HG03103 (cell line): Measurements from ENCODE around the gene DNAJC1.

Experiments used
- ATAC-seq: cut with Tn5 transposase; IDR thresholded peaks from one replicate; pipeline ENCODE4 v1.9.1; 2021; ENCODE audit warnings: low read depth; ENCODE audit not compliant: unreplicated experiment

The DNAJC1 gene

DNA sequence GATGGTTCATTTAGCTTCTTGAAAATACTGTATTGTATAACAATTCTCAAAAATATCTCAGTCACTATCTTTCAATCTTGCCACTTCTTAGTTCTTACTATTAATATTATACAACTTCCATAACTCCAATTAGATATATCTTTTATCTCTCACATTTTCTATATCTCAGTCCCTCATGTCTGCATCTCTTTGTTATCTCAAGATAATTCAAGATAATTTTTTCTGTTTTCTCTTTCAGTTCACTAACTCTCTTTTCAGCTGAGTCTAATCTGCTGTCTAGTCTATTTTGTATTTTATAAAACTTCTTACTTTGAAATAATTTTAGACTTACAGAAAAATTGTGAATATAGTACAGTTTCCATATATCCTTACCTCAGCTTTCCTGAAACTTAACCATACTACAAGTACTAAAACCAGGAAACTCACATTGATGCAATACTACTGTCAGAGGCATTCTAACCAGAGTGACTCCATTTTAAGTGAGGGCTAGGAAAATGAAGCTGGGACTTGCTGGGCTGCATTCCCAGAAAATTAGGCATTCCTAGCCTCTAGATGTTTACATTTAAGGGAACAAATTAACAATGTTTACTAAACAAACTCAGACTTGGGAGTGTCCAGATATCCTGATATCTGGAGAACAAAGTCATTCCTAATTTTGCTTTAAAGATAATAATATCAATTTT is 38.4 kb downstream of the DNAJC1 start:
- no peak for ATAC-seq

DNA sequence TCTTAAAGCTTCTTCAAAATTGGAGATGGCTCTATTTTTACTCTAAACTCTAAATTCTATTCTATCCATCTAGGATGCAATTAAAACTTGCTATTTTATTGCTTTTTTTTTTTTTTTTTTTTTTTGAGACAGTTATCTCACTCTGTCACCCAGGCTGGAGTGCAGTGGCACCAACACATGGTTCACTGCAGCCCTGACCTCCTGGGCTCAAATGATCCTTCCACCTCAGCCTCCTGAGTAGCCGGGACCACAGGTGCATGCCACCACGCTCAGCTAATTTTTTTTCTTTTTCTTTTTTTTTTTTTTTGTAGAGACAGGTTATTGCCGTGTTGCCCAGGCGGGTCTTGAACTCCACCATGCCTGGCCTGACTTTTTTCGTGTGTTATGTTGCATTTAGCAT is 41.2 kb downstream of the DNAJC1 start:
- ATAC-seq = no peak

DNA sequence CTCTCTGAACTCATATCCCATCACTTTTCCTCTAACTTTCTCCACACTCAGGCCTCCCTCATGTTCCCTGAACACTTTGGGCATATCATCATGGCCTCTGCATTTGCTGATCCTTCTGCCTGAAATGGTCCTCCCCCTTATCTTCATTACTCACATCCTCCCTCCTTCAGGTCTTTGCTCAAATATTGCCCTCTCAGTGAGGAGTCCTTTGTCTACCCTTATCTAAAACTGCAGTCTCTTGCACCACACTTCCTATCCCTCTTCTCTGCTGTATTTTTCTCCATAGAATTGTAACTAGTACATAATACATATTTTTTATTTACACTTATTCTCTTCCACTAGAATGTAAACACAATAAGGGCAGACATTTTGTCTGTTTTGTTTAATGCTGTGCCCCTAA is 41.7 kb downstream of the DNAJC1 start:
- ATAC-seq = no peak

DNA sequence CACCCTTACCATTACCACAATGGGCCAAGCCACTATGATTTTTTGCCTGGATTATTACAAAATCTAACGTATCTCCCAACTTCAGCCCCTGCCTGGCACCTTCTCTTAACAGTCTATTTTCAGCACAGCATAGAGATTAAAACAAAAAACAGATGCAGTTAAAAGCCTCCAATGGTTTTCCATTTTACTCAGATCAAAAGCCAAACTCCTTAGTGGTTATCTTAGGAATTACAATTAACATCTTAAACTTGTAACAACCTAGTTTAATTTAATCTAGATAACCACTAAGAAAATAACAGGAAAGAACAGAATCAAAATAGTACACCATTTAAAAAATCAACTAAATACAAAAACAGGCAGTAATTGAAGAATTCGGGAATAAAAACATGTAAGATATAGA is 43.5 kb downstream of the DNAJC1 start:
- ATAC-seq = no peak

DNA sequence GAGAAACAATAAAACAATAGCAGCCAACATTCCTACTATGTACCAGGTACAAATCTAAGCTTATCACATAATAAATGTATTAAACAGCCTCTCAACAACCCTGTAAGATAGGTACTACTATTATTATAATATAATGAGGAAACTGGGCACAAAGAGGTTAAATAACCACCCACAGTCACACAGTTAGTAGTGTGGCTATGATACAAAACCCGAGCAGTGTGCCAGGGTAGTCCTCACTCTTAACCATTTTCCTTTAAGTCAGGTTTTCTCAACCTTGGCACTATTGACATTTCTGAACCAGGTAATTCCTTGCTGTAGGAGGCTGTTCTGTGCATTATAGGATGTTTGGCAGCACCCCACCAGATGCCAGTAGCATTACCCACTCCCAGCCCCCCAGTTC is 48.8 kb downstream of the DNAJC1 start:
- ATAC-seq = no peak

DNA sequence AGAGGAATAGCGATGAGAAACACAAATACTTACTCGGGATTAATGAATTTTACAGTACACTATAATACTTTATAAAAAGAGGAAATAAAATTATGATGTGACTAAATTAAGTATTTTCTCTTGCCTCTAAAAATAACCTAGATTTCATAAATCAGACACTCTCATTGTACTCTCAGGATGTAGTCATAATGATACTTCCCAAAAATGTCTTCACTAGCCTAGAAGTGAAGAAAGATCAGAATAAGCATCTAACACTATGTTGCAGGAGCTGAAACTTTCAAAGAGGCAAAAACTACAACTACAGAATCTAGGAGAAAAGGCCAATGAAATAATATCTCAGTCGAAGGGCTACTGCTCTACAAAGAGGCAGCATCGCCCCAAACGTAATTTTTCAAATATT is 49.4 kb downstream of the DNAJC1 start:
- ATAC-seq = peak; percentile 75

DNA sequence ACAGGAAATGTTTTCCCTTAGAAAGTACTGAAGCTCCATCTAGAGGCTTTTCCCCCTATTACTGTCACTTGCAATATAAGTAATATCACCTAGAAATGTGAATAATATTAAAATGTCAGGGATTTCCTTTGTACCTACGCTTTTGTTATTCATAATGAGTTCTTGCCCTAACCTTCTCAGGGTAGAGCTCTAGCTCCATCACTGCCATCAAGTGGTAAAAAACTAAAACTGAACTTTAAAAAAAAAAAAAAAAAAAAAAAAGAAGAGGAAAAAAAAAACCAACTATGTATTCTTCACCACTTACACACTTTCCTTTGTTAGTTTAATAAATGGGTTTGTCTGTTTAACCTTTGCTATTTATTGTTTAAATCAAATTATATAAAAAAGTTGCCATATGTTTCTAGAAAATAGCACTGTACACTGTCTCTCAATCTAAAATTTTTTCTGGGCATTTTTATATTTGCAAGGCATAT is 49.9 kb downstream of the DNAJC1 start:
- no peak for ATAC-seq

DNA sequence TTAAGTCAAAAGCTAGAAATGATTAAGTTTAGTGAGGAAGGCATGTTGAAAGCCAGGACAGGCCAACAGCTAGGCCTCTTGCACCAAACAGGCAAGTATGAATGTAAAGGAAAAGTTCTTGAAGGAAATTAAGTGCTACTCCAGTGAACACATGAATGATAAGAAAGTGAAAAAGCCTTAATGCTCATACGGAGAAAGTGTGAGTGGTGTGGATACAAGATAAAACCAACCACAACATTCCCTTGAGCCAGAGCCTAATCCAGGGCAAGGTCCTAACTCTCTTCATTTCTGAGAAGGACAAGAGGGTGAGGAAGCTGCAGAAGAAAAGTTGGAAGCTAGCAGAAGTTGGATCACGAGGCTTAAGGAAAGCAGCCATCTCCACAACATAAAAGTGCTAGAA is 53.0 kb downstream of the DNAJC1 start:
- ATAC-seq = no peak

DNA sequence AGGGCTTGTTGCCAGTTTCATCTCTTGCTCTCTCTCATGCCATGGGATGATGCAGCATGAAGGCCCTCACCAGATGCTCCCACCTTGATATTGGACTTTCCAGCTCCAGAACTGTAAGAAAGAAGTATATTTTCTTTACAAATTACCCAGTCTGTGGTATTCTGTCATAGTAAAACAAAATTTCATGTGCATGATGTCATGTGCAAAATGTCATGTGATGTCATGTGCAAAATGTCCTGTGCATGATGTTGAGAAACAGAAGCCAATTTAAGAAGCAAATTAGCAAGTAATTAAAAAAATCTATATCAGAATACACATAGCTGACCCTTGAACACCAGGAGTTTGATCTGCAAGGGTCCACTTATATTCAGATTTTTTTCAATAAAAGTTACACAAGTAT is 56.6 kb downstream of the DNAJC1 start:
- no peak for ATAC-seq

DNA sequence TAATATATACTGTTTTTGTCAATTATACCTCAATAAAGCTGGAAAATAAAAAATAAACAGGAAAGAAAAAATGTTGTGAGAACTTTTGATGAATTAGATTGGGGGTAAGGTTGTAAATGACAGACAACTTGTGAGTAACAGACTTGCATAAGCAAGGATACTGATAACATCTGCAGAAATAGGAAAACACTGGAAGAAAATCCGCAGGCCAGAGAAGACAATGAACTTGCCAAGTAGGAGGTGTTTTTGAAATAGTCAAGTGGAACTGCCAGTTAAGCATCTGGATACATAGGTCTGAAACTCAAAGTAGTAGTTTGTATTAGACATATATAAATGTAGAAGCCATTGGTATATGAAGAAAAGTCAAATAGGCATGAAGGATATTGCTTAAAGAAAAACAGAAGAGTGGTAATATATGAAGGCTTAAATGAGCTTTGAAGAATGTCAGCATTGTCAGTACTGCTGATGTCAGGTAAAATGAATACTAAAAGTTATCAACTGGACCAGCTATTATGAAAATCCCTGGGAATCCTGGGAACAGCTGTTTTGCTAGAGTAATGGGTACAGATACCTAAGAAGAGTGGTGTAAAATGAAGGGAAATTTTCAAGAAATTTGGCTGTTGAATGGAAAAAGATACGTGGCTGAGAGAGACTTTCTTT is 58.7 kb downstream of the DNAJC1 start:
- no peak for ATAC-seq

DNA sequence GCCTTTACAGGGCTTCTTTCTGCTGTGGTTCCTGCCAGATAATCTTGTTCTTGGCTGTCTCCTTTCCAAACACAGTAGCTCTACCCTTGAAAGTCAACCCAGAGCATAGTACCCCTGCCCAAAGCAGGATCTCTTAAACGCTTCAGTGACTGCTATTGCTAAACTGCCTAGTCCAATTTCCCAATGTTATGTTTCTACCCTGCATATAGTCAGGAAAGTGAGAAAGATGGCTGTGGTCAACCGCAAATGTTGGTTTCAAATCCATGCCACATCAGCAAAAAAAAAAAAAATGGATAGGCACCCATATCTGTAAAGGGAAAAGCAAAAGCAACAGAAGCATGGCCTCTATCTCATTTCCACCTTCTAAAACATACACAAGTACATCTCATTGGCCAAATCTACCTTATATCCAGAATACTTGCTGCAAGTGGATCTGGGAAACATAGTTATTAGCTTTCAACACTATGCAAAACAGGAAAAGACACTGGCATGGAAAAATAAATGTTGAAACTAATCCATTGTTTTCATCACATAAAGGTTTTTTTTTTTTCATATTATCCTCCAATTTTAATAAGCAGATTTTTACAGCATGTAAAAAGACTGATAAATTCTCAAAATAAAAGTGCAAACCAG is 59.8 kb downstream of the DNAJC1 start:
- no peak for ATAC-seq

DNA sequence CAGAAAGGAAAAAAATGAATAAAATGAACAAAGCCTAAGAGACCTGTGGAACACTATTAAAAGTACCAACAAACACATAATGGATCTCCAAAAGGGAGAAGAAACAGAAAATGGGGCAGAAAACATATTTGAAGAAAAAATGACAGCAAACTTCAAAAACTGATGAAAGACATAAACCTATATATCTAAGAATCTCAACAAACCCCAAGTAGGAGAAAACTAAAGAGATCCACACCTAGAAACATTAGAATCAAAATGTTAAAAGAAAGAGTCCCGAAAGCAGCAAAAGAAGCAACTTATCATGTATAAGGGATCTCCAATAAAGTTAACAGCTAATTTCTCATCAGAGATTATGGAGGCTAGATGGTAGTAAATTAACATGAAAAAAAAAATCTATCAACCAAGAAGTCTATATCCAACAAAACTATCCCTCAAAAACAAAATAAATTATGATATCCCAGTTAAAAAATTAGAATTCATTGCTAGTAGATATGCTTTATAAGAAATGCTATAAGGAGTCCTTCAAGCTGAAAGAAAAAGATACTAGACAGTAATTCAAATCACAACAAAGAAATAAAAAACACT is 68.0 kb downstream of the DNAJC1 start:
- ATAC-seq = no peak

DNA sequence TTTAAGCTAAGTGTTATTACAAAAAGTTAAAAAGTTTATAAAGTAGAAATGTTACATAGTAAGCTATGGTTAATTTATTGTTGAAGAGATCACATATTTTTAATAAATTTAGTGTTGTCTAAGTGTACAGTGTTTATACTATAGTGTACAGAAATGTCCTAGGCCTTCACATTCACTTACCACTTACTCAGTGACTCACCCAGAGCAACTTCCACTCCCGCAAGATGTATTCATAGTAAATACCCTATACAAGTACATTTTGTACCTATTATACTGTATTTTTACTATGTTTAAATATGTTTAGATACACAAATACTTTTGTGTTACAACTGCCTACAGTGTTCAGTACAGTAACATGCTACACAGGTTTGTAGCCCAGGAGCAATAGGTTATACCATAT is 69.2 kb downstream of the DNAJC1 start:
- ATAC-seq = no peak

DNA sequence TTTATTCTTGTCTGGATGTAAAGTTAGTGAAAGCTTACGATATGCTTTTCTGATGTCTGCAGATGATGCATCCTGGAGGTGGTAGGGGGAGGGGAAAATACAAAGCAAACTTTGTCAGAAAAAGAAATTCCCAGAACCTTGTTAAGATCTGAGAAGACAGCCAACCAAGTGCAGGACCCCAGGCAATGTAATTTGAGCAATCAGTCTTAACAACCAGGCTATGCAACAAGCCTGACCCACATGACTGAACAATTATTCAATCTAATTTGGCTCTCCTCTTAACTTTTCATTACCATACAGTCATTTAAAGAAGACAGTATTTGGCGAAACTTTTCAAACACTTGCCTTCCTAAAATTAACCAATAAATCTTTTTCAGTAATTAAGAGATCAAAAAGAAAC is 74.5 kb downstream of the DNAJC1 start:
- no peak for ATAC-seq

DNA sequence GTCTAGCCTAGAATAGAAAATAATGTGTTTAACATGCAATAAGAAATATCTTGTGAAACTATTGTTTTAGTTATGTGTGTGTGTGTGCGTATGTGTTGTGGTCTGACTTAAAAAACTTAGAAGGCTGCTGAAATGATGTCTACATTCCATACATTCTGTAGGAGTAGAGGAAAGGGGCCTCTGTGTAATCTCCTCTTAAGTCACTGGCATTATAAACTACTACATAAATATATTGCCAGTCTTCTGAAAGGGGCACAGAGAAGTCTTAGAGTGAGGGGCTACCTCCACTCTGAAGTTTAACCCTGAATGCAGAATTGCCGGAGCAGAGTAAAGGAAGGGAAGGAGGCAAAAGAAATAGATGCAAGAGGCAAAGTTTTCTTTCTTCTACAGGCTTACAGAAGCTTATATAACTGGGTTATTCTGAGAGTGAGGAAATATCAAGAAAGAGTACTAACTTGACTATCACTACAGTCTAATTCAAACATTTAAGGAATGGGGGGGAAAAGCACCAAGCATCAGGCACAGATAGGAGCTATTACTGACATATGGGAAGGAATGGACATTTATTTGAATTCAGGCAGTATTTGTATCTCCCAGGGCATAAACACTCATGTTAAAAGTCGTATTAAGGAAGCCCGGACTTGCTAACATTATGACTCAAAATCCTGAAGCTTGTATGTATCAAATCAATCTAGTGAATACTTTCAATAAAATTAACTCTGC is 75.7 kb downstream of the DNAJC1 start:
- no peak for ATAC-seq

DNA sequence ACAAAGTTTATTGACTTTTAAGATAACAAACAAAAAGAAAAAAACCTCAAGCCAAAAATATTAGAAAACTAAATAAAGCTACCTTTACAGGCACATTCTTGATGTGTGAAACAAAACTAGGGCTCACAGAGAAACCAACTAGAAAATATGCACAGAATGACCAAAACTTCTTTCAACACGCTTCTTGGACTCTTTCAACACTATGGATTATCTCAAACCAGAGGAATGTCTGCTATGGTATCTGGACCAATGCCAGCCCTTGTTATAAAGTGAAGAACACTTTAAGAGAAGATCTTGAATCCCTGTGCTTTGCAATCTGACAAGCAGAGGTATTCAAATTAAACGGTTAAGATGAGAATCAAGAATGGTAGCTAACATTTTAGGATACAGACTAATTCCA is 76.6 kb downstream of the DNAJC1 start:
- no peak for ATAC-seq

DNA sequence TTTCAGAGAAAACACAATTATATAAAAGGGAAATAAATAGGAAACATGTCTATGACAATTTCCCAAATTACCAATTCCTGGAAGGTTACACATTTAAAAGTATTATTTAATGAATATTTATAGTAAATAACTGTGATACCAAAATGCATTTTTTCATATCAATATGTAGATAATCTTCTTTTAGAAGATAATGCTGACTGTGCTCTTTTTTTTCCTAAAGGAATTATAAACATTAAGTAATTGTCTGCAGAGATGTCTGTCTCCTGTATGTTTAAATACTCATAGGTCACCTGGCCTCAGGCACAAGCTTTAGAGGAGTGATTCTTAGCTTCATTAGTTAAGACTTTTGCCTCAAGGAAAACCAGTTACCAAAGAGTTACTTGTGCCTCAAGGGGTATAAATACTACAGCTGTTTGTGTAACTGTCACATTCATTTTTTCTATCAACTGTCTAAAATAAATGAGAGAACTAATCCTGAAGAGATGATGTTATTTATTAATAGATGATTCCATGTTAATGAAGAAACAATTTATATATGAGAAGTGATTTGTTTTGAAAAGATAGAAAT is 77.1 kb downstream of the DNAJC1 start:
- no peak for ATAC-seq

DNA sequence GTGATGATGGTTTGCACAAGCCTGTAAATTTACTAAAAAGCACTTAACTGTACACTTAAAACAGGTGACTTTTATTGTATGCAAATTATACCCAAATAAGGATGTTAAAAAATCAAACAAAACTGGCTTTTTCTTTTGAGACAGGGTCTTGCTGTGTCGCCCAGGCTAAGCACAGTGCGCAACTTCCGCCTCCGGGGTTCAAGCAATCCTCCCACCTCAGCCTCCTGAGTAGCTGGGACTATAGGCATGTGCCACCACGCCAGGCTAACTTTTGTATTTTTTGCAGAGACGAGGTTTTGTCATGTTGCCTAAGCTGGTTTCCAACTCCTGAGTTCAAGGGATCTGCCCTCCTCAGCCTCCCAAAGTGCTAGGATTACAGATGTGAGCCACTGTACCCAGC is 77.7 kb downstream of the DNAJC1 start:
- ATAC-seq = no peak

DNA sequence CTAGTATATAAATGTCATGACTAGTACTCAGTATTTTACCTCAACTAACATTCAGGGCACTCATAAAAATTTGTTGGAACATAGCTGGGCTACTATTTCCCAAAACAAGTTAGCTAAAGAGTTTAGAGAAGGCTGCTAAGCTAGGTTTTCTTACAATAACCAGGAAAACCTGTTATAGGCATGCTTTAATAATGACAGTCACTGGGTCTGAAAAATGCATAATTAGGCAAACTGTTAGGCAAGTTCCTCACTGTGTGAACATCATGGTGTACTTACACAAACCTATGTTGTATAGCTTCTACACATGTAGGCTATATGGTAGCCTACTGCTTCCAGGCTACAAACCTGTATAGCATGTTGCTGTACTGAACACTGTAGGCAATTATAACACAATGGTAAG is 79.0 kb downstream of the DNAJC1 start:
- ATAC-seq = no peak

DNA sequence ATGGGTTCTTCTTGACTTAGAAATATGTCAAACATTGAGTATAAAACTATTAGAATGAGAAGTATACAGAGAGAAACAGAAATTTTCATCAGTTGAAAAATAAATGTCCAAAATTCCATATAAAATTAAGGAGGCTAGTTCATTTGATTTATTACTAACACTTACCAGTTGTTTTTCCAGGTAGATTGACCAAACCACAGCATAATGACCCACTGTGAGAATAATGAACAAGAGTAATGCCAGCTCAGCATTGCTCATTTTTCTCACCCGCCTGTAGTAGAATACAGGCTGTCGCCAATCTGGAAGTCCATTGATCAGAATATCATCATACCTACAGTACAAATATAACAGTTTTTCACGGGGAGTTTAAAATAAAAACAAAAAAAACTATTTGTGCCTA is 82.9 kb downstream of the DNAJC1 start:
- ATAC-seq = no peak

DNA sequence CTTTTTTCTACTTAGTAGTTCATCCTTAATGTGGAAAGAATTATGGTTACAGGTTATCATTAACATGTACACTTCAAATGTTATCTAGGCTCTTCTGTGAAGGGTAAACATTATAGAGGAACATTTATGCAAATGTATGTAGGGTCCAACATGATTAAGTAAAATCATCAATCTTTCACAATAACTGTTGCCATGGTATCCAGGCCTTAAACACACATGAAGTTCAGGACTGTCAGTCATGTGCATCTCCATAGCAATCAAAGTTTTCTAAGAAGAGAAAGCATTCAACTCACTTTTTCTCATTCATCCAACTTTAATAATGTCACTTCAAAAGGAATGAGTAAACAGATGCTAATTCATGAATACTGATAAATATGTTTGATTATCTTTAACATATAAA is 83.6 kb downstream of the DNAJC1 start:
- ATAC-seq = no peak
